ENCODE data around the gene HIVEP1. TPM values are rescaled to one million over a fixed set of nuclear protein-coding genes. Genes with fewer than 3 reads are reported as not detected.

Gene HIVEP1
- total RNA-seq, 1 experiment from 2014 or later: 24.3 TPM

GRCh38 chr6:12138381-12138780 is 126.3 kb downstream of the HIVEP1 start (continued):
- no peak for TF ChIP-seq ZNF281 (CRISPR knock-in tag; IDR thresholded peaks at IDR 0.05)
- TF ChIP-seq RELA (CRISPR knock-in tag; IDR thresholded peaks at IDR 0.05; ENCODE audit: borderline replicate concordance): no peak
- no peak for TF ChIP-seq EMX1 (CRISPR knock-in tag; IDR thresholded peaks at IDR 0.05)

GRCh38 chr6:12138936-12139335 is 126.8 kb downstream of the HIVEP1 start:
- CTCF ChIA-PET: no interaction called here
- TF ChIP-seq USF1 (CRISPR knock-in tag; IDR thresholded peaks at IDR 0.05) (no peak), CREB1 (CRISPR knock-in tag; IDR thresholded peaks at IDR 0.05) (no peak), ZNF512 (CRISPR knock-in tag; IDR thresholded peaks at IDR 0.05; ENCODE audit: borderline replicate concordance) (no peak), MXD4 (CRISPR knock-in tag; IDR thresholded peaks at IDR 0.05; ENCODE audit: borderline replicate concordance) (no peak), MAX (CRISPR knock-in tag; IDR thresholded peaks at IDR 0.05) (no peak), NR1H2 (CRISPR knock-in tag; IDR thresholded peaks at IDR 0.05) (no peak), NR2C2 (CRISPR knock-in tag; IDR thresholded peaks at IDR 0.05) (no peak), E2F5 (CRISPR knock-in tag; IDR thresholded peaks at IDR 0.05) (no peak), NFYB (CRISPR knock-in tag; conservative IDR thresholded peaks at IDR 0.05; ENCODE audit: low read depth) (no peak), ZNF138 (CRISPR knock-in tag; conservative IDR thresholded peaks at IDR 0.05) (no peak), CTCF (IDR thresholded peaks at IDR 0.05) (no peak), GTF2I (CRISPR knock-in tag; conservative IDR thresholded peaks at IDR 0.05) (no peak), FOXP4 (CRISPR knock-in tag; IDR thresholded peaks at IDR 0.05) (no peak), AR (CRISPR knock-in tag; IDR thresholded peaks at IDR 0.05) (no peak), ZNF425 (CRISPR knock-in tag; conservative IDR thresholded peaks at IDR 0.05) (no peak), JUN (CRISPR knock-in tag; IDR thresholded peaks at IDR 0.05) (no peak)

More at GRCh38 chr6:12138936-12139335, 126.8 kb downstream of the HIVEP1 start:
- Mint-ChIP-seq H3K27ac (no peak overlapping the region), H3K27me3 (ENCODE audit: low read depth) (no peaks in the 10 kb centered on the region; the same call in 1 of the 2 replicates), H3K36me3 (peaks cover 80% of the 10 kb centered on the region), H3K9me3 (peaks cover 48% of the 10 kb centered on the region), H3K4me3 (no peak overlapping the region), H3K4me1 (peaks cover 6% of the 10 kb centered on the region)
- DNase-seq (ENCODE audit: low spot score): no peak
- POLR2A ChIA-PET: no interaction called here
- no peak for ATAC-seq

Data from WTC11 (cell line).